OCI-M2 (cell line): ENCODE data around the gene SYT15.

Experiments used
- DNase-seq: peaks from one replicate; lab custom pipeline; 2025; ENCODE audit not compliant: unreplicated experiment; lab: John Stamatoyannopoulos, UW

SYT15 gene

GRCh38 chr10:46544989-46545791, 33.7 kb upstream of the SYT15 start:
- no peak for DNase-seq

DNA sequence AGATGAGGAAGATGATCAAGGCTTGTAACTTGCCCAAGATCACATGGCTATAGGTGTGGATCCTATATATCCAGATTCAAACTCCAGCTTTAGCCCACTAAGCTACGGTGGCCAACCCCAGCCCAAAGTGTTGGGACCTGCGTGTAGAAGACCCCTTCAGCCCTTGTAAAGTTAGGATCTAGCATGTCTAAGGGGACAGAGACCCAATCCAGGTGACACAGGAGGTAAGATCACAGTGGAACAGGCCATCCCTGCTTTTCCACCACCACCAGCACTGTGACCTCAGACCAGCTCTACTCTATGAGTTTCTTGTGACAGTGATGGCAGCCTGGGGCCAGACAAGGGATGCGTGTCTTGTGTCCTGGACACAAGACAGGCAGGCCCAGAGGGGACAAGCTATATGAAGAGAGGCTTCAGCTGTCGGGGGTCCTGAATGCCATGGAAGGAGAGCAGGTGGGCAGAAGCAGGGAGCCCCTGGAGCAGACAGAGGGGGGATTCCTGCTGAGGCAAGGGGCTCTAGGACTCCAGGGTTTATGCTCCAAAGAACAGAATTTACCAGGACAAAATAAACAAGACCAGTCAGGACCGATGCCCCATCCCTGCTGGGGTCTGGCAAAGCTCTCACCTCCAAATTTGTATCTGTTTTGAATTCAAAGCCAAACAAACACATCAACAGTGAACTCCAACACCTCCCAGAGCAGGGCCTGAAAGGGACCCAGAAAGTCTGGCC, 32.9 kb upstream of the SYT15 start:
- DNase-seq = no peak

GRCh38 chr10:46546591-46547540, 32.1 kb upstream of the SYT15 start:
- DNase-seq = no peak

GRCh38 chr10:46547541-46548497, 31.1 kb upstream of the SYT15 start:
- no peak for DNase-seq

DNA sequence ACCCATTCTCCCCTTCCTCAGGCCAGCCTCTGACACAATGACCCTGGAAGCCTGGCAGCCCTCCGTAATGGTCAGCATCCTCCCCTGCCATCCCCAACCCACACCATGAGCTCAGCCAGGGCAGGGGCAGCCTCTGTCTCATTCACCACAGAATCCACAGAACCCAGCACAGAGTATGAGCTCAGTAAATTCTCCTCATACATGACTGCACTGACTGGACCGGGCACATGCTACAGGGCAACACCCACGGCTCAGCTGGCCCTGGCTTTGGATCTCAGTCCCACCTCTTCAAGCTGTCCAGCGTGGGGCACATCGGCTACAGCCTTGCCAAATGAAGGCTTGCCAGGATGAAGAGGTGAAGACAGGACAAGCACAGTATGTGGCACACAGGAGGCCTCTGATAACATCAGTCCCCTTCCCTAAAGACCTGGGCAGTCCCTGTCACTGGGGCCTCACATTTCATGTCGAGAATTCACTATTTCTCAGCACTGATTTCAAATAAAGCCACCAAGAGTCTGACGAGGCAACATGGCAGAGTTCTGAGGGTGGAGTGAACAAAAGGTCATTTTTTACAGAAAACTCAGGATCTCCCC, 30.3 kb upstream of the SYT15 start:
- DNase-seq = no peak

DNA sequence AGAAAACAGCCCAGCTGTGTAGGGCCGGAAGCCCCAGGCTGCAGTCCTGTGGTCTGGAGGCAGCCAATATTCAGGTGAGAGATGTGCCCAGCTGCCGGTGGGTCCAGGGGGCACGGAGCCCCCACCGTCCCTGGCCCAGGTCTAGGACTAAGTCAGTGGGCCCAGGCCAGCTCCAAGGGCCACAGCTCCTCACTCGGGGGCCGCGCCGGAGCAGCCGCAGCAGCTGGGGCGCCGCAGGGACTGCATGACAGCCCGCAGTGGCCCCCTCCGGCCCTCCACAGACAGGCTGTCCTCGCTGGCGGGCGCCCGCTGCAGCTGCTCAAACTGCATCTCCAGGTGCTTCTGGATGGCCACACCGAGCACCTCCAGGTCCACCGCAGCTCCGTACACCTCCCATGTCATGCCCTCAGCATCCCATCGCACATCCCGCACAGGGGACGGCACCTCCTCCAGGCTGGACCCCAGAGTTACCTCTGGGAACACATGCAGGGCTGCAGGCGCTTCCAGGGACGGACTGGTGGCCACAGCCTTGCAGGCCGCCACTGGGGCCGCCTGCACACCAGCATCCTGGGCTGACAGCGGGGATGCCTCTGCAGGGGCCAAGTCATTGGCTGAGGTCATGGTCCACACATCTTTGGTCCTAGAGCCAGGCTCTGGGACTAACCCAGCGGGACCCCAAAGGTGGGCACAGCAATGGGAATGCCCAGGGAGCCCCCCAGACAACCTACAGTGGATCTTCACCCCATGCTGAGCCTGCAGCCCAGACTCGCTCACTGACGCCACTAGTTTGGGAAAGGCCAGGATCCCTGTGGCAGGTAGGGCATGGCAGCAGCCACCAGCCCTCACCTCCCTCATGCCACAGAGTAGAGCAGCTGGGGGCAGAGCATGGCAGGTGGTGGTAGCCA, 29.5 kb upstream of the SYT15 start:
- no peak for DNase-seq

DNA sequence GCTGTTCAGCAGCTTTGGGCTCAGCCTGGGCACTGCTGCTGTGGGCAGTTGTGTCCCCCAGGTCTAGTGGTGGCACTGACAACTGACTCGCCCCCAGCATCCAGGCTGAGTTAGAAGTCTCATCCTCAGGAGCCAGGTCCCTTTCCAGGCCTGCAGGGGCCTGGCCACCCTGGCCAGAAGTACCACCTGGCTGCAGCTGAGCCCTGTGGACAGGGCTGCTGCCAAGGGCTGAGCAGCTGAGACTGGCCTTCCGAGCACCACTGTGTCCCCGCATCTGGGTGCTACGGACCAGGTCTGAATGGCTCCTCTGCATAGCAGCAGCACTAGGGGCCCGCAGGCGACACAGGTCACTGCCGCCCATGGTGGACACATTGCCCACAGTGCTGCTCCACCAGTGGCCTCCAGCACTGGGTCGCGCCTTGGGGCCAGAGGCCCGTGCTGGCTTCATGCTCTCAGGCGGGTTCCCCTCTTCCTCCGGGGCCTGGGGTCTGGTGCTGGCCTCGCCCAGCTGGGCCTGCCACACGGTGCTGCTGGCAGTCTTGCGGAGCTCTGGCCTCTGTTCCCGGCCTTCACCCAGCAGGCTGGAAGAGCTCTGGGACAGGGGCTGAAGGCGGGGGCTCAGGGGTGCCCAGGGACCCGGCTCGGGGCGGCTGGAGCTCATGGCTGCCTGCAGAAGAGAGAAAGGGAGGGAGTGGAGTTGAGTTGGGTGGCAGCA, 28.7 kb upstream of the SYT15 start:
- no peak for DNase-seq

GRCh38 chr10:46550795-46551700, 27.9 kb upstream of the SYT15 start:
- no peak for DNase-seq

GRCh38 chr10:46551701-46552525, 27.0 kb upstream of the SYT15 start:
- no peak for DNase-seq

- DNase-seq = no peak
These were observed 26.2 kb upstream of the SYT15 start for GRCh38 chr10:46552526-46553237.

GRCh38 chr10:46553238-46554049, 25.5 kb upstream of the SYT15 start:
- DNase-seq = no peak

- no peak for DNase-seq
These were observed 24.7 kb upstream of the SYT15 start for GRCh38 chr10:46554166-46554781.

DNA sequence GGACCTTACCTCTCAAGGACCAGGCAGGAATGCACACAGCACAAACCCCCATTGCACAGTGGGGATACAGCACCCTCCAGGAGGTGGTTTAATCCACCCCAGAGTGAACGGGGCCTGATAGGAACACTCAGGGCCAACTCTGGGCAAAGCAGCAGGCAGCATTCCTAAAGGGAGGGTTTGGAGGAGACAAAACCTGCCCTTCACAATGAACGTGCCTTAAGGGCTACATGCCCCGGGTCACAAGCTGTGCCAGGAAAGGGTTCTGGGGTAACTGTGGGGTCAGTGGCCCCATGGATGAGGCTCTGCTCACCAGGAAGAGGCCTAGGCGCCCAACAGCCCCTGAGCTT, 23.6 kb upstream of the SYT15 start:
- DNase-seq = no peak

DNA sequence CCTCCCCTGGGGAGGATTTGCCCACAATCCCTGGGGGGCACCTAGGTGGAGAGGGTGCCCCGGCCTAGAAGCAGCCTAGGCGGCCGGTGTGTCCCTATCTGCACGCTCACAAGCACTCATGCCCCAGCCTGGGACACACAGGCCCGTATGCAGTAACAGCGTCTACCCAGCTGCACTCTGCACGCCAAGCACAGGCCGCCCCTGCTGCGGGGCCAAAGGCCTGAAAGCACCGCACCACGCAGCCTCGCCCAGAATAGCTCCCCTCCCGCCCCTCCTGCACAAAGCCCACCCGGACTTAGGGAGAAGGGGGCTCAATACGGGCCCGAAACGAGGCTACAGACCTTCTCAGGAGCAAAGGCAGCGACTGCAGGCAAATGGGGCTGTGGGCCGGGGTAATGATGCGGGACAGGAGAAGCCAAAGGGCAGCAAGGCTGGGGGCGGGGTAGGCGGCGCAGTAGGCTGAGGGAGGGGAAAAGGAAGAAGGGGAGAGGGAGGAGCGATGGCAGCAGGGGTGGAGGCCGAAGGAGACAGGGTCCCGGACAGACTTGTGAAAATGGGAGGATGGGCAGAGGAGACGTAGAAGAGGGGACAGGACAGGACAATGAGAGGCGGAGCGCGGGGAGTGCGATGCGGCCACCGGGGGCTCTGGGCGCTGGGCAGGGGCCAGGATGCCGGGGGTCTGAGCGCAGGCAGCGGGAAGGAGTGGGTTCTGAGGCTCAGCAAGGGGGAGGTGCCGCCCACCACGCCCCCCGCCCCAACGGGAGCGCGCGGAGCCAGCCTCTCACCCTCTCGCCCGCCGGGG, 23.0 kb upstream of the SYT15 start:
- no peak for DNase-seq
